GM13977 (cell line): Measurements from ENCODE around the gene ARHGEF39.

Experiments
- DNase-seq: peaks from one replicate; pipeline ENCODE4 v3.0.0; 2012; ENCODE audit warnings: low spot score
- CTCF ChIP-seq: IDR thresholded peaks from 2 replicates; pipeline ENCODE4 v1.5.1; 2012; ENCODE audit warnings: mild to moderate bottlenecking, control low read depth; ENCODE audit not compliant: insufficient read depth; ENCODE audit errors: extremely low read depth, missing control alignments
- in situ Hi-C: fragments of 300-500 bp; cut with MboI; formaldehyde crosslinking; loops from one replicate; pipeline ENCODE4 v1.12.0; 2022; ENCODE audit warnings: low sequenced_read_pairs, low pct_unique_long_range_greater_than_20kb, mixed read lengths, inconsistent platforms; ENCODE audit not compliant: unreplicated experiment

ARHGEF39 gene

GRCh38 chr9:35636135-35636876, 28.7 kb downstream of the ARHGEF39 start:
- in situ Hi-C loops, result no loop called here
- TF ChIP-seq CTCF, result no peak
- no peak for DNase-seq

GRCh38 chr9:35635730-35636129, 29.3 kb downstream of the ARHGEF39 start:
- no peak for DNase-seq
- no peak for TF ChIP-seq CTCF
- in situ Hi-C loops, result no loop called here

- DNase-seq, result no peak
- in situ Hi-C loops, result no loop called here
- TF ChIP-seq CTCF, result no peak
Observed at GRCh38 chr9:35629597-35629996, 35.4 kb downstream of the ARHGEF39 start.

GRCh38 chr9:35628389-35628991, 36.5 kb downstream of the ARHGEF39 start:
- in situ Hi-C loops, result no loop called here
- no peak for TF ChIP-seq CTCF
- DNase-seq, result no peak

GRCh38 chr9:35627575-35627974, 37.4 kb downstream of the ARHGEF39 start:
- TF ChIP-seq CTCF, result no peak
- in situ Hi-C loops, result no loop called here
- DNase-seq, result no peak

GRCh38 chr9:35619800-35620158, 45.2 kb downstream of the ARHGEF39 start:
- TF ChIP-seq CTCF, result no peak
- DNase-seq, result no peak
- in situ Hi-C loops, result no loop called here
